NCI-H2227 (cell line): ENCODE measurements around the gene METTL22.

ENCODE experiments used
- DNase-seq: peaks from one replicate; lab custom pipeline; 2025; ENCODE audit not compliant: unreplicated experiment; lab: John Stamatoyannopoulos, UW

Gene METTL22

GRCh38 chr16:8663192-8664089, 41.9 kb downstream of the METTL22 start:
- DNase-seq, result no peak

DNA sequence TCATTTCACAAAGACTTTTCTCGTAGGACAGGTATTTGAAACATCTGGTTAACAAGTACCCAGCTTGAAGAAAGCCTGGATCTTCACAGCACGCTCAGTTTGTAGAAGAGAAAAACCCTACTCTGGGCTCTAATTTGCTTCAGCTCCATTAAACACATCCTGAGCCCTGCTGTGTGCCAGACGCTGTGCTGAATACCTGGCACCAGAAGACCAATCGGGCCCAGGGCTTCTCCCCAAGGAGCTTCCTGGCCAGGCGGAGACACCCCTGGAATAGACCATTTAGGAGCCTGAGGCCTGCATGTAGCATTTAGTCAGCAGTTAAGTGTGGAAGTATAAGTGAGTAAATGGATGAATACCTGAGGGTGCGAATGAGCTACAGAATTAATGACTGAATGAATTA, 44.0 kb downstream of the METTL22 start:
- DNase-seq, result no peak

GRCh38 chr16:8667492-8667891, 46.0 kb downstream of the METTL22 start:
- DNase-seq, result no peak

DNA sequence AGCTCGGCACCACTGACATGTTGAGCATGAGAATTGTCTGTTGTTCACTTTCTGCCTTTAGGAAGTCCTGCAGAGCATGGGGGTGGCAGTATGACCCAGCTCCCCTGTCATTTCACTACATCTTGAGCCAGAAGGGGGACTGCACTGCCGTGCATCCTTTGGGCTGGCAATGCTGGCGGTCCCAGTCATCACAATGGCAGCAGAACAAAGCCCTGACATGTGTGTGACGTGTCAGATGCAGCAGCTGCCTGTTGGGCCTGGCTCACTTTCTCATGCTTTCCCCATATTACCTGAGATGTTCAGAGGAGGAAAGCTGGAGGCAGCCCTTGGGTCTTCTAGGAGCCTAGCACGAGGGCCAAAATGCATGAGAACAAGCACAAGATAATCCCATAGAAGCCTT, 46.6 kb downstream of the METTL22 start:
- no peak for DNase-seq

DNA sequence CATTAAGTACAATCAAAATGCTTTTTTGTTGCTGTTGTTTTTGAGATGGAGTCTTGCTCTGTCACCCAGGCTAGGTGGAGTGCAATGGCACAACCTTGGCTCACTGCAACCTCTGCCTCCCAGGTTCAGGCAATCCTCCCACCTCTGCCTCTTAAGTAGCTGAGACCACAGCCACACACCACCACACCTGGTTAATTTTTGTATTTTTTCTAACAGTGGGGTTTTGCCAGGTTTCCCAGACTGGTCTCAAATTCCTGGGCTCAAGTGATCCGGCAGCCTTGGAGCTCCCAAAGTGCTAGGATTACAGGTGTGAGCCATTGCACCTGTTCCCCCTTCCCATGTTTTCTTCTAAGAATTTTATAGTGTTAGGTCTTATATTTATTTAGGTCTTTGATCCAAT, 48.0 kb downstream of the METTL22 start:
- no peak for DNase-seq

DNA sequence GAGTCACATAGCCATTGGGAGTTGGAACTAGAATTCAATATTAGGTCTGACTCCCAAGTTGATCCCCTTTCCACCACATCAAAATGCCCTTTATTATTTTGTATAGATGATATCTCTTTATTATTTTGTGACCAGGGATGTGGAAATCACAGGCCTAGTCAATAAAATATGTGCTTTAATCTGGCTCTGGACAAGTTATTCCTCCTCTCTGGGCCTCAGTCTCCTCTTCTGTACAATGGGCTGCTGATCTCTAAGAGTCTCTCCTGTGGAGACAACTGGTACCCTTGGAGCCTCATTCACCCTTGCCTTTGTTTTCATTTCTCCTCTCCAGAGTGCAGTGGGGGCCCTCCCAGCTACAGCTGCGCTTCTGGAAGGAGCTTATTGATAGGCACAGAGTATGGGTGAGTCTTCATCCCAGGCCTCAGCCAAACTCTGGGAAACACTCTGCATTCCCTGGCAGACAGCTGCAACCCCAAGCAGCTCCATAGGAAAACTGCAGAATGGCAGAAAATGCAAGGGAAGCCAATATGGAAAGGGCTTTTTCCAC, 48.6 kb downstream of the METTL22 start:
- no peak for DNase-seq

GRCh38 chr16:8673611-8674412, 52.3 kb downstream of the METTL22 start:
- DNase-seq, result peak; percentile 73

DNA sequence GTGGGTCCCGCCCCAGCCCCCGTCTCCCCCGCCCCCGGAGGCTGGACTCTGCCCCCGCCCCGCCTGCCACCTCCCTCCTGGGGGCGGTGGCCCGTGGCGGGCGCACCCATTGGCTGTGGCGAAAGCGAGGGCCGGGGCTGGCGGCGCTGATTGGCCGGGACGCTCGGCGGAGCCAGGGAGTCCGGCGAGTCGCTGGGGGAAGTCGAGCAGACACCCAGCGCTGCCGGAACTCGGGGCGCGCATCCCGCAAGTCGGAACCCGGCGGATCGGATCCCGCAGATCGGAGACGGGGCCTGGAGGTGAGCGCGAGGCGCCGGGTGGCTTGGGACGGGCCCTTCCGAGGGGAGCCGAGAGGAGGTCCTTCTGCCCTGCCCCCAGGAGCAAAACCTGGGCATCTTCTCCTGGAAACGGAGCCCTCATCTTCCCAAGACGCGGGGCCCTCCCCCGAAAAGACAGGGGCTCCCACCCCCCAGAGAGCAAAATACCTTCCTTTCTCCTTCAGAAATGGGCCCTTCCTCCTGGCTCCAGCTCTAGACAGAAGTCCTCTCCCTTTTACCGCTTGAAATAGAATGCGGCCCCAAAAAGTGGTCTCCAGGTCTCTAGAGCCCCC, 53.0 kb downstream of the METTL22 start, which contains the start of gene ABAT:
TSS of gene ABAT (plus strand) at position 205 of the 610 bp plus-strand sequence. CDS start 61,123 bp downstream, outside the sequence.
- peak; percentile 93 for DNase-seq

DNA sequence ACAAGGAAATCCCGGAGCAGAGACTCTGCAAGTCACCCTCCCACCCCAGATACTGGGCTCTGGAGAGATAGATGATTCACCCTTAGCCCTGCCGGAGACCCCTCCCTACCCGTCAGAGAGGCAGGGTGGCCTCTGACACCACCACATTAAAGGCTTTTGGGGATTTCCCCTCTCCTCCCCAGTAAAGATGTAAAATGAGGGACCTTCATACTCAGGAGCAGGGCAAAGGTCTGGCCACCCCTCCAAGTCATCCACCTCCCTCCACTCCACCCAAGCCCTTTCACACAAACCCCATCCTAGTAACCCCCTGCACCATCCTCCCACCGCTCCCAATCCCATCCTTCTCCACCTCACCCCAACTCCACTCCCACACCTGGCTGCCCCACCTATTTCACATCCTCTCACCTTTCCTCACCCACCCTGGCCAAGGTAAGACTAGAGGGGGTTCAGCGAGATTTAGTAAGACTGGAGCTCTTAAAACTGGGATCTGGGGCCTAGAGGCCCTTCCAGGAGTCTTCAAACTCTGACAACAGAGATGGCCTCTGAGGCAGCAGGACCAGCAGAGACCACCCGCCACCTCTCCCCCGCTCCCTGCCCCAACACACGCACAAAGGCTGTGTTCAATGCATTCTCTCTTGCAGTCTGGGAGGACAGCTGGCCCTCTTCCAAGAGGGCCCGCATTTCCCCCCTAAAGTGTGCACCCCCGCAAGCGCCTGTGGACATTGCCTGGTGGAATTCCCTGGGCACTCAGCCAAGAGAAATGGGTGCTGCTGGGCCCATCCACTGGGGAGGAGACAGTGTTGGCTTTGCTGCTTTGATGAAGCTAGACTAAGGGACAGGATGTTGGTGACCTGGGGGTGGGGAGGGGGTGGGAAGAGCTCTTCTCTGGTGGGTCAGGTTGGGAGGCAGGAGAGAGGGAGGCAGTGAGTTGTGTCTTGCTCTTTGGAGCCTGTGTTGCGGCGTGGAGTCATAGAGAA, 54.0 kb downstream of the METTL22 start:
- DNase-seq, result peak; percentile 19

GRCh38 chr16:8676160-8676547, 54.7 kb downstream of the METTL22 start:
- no peak for DNase-seq

DNA sequence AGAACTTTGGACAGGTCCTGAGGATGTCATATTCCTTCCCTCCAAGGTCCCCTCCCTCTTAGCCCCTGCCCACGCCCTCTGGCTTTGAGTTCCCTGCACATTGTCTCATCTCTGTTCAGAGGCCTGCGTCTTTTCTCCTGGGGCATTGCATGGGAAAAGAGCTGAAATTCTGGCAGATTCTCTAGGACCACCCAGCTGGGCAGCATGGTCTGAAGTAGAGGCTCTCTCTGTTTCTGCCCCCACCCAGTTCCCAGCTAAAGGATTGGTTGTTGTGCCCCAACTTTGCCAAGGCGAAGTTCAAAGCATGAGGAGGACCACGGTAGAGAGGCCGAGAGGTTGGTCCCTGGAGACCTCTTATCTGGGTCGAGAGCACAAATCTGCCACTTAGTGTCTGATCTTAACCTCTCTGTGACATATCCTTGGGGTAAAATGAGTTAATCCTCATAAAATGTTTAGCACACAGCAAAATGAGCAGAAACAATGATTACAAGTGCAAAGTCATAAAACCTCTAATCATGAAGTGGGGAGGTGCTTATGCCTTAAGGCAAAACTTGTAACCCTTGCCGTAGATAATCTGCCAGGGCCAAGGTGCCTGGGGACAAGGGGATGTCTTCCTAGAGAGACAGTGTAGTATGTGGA, 55.4 kb downstream of the METTL22 start:
- no peak for DNase-seq

GRCh38 chr16:8677481-8677880, 56.0 kb downstream of the METTL22 start:
- DNase-seq, result no peak

GRCh38 chr16:8678068-8678927, 56.8 kb downstream of the METTL22 start:
- no peak for DNase-seq

DNA sequence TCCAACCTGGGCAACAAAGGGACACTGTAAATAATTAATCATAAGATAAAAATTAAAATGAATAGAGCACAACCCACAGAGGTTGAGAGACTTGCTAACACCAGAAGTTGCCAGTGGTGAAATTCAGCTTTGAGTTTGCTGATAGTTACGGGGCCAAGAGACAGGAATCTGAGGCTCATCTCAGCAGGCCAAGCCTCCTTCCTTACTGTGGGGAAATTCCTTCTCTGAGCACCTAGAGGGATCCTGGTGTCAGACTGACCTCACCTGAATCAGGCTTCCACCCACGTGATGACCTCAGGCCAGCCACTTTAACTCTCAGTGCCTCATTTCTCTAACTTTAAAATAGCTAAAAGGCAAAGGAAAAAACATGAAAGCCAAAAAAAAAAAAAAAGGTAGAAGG, 57.7 kb downstream of the METTL22 start:
- no peak for DNase-seq

DNA sequence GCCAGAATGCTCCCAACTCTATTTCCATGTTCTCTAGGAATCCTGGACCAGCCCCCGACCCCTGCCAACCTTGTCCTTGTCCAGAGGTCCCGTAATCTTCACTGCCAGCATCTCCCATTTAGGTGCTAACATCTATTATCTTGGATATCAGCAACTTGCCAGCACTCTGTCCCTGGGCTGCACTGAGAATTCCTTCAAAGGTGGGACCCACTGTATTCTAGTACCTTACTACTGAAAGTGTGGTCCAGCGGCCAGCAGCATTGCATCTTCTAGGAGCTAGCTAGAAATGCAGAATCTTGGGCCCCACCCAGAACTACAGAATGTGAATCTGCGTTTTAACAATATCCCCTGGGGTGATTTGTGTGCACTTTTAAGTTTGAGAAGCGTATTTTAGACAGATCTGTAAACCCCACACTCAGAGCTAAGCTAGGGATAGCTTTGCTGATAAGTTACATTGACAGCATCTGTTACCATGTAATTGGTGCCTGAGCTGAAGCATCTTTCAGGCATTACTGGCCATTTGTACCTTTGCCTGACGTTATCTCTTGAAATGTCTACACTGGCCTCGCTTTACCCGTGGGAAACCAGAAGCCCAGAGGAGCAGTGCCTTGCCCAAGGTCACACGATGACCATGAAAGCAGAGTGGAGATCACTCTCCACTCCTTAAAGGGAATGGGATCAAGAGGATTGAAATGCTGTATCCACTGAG, 61.2 kb downstream of the METTL22 start:
- peak; percentile 51 for DNase-seq

GRCh38 chr16:8683640-8684039, 62.1 kb downstream of the METTL22 start:
- DNase-seq, result no peak

- DNase-seq, result no peak
Observed at GRCh38 chr16:8685617-8686016, 64.1 kb downstream of the METTL22 start.

DNA sequence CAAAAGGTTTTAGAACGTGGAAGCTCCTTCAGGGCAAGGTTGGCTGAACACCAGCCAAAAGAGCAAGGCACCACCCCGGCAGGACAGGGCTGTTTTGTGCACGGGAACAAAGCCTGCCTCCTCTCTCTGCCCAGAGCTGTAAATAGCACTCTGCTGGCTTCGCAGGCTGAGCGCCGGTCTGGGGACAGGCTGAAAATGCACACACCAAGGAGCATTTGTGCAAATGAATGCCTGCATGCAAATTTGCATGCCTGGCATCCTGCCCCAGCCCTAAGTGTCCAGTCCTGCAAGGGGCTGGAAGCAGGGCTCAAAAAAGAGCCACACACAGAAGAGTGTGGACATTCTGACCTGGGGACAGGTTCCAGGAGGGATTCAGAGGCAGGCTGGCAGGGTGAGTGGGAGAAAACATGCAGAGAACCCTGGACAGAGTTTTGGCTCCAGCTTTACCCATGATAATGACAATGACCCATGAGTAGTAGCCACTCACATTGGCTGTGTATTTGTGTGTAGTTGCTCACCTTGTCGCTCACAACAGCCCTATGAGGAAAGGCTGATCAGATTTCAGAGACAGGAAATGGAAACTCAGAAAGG, 64.6 kb downstream of the METTL22 start:
- peak; percentile 10 for DNase-seq
